ENCODE data around the gene KIF17.

DNA sequence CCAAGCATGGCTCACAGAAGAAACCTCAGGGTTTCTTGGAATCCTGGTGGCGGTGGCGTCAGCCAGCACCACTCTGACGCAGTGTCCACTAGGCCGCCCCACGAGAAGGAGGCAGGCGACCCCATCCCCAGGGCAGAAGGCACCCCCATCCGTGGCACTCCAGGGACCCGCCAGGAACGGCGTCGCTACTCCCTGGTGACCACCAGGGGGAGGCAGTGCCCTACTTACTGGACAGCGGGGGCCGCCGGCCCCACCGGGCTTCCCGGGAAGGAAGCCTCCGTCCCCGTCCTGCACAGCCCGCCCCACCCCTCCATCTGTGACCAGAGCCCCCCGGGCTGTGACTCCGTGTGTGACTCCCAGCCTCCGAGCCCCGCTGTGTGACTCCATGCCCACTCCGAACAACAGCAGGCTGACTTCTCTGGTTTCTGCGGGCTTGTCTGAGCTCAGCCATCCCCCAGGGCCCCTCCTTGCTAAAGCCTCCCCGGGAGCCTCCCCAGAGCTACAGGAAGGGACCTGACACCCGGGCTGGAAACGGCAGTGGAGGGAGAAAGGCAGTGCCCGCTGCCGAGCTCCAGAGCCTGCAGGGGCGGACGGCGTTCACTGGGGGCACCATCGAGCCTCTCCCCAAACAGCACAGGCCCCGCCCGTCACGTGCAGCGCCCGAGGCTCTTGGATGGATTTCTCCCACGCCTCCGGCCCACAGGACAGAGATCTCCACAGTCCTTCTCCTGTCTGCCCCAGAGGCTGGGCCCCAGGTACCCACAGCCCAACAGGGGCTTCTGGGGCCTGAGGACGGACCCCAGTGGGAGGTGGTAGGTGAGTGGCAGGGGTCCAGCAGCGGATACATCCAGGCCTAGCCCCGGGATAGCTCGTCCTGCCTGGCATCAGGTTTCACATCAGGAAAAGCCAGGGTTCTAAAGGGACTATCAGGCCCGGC, 21.1 kb downstream of the KIF17 start:
- TF ChIP-seq, protein P1, sequence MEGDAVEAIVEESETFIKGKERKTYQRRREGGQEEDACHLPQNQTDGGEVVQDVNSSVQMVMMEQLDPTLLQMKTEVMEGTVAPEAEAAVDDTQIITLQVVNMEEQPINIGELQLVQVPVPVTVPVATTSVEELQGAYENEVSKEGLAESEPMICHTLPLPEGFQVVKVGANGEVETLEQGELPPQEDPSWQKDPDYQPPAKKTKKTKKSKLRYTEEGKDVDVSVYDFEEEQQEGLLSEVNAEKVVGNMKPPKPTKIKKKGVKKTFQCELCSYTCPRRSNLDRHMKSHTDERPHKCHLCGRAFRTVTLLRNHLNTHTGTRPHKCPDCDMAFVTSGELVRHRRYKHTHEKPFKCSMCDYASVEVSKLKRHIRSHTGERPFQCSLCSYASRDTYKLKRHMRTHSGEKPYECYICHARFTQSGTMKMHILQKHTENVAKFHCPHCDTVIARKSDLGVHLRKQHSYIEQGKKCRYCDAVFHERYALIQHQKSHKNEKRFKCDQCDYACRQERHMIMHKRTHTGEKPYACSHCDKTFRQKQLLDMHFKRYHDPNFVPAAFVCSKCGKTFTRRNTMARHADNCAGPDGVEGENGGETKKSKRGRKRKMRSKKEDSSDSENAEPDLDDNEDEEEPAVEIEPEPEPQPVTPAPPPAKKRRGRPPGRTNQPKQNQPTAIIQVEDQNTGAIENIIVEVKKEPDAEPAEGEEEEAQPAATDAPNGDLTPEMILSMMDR (conservative IDR thresholded peaks at IDR 0.05): peak; percentile 87
- TF ChIP-seq ZFX (IDR thresholded peaks at IDR 0.05): no peak
